Hindlimb muscle (tissue), 1 donor: ENCODE results near the gene UACA. TPM values are rescaled to one million over a fixed set of nuclear protein-coding genes. Genes with fewer than 3 reads are reported as not detected.
"Not testable (repeated sequence)": the region's sequence is repeated elsewhere in the genome, so short reads cannot be mapped to it uniquely, and the experiment has no call there.

Source experiments
- DNase-seq: peaks from one replicate; pipeline ENCODE4 v3.0.0-alpha.2; 2013
- polyA plus RNA-seq: library from polyadenylated mRNA; unstranded; fragments of 120-200 nt; gene quantifications from one replicate; pipeline ENCODE4 v1.2.1, GENCODE V29; 2013; ENCODE audit not compliant: insufficient read length

Gene UACA
- polyA plus RNA-seq, 1 donor = 127 TPM

DNA sequence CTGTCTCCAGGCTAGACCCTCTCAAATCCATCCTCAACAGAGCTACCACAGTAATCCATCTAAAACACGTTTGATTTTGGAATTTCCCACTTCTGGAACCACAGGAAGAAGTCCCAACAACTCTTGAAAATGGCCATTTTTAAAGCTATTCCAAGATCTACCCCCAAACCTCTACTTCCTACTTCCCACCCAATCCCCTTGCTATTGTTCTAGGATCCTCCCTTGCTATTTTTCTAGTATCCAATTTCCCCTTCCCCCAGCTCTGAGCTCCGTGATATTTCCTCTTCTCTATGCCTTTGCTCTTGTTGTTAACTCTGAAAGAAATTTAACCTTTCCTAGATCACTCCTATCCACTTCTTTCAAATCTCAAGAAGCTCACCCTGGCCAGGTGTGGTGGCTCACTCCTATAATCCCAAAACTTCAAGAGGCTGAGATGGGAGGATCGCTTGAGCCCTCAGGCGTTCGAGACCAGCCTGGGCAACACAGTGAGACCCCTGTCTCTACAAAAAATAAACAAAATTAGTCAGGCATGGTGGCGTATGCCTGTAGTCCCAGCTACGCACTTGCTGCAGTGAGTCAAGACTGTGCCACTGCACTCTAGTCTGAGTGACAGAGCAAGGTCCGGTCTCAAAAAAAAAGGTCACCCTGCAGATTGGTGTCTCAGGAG, 13.0 kb downstream of the UACA start:
- no peak for DNase-seq

DNA sequence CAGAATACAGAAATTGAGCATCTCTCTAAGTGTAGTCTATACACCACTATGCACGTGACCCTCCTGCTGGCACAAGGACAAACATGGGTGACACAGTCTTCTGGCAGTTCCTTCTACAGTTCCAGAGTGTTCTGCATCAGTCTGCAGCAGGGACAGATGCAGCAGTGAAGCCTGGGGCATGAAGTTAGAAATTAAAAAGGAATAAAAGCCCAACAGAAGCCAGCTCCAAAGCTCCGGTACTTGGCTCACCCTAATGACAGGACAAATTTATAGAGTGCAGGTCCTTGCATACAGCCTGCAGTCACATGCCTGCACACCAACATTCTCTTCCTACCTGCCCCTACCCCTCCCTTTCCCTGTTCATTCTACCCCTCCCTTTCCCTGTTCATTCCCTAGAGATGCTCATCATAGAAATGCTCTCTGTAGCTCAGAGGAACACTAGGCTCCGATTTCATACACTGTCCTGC, 15.0 kb downstream of the UACA start:
- DNase-seq = no peak

DNA sequence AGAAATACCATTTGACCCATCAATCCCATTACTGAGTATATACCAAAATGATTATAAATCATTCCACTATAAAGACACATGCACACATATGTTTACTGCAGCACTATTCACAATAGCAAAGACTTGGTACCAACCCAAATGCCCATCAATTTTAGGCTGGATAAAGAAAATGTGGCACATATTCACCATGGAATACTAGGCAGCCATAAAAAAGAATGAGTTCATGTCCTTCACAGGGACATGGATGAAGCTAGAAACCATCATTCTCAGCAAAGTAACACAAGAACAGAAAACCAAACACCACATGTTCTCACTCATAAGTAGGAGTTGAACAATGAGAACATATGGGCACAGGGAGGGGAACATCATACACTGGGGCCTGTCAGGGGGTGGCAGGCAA, 16.8 kb downstream of the UACA start:
- not testable (repeated sequence) for DNase-seq

- DNase-seq = no peak
Measured at GRCh38 chr15:70742928-70743327, 20.4 kb downstream of the UACA start.

GRCh38 chr15:70741677-70742293, 21.6 kb downstream of the UACA start:
- no peak for DNase-seq

DNA sequence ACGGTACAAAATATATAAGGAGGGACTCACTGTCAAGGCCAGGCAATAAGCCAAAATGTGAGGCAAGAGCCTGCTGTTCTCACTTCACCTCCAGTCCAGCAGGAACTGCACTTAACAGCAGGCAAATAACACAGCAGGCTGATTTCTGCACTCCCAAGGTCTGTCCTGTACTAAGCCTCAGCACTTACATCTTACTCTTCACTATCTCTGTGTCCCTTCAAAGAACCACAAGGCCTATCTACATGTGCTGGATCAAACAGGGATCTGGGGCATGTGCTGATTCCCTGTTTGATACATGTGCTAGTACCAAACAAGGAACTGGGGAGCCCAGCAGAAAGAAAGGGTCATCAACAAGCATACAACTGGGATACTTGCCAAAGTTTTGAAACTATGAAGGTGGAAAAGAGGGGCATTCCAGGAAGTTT, 22.2 kb downstream of the UACA start:
- peak; percentile 67 for DNase-seq

DNA sequence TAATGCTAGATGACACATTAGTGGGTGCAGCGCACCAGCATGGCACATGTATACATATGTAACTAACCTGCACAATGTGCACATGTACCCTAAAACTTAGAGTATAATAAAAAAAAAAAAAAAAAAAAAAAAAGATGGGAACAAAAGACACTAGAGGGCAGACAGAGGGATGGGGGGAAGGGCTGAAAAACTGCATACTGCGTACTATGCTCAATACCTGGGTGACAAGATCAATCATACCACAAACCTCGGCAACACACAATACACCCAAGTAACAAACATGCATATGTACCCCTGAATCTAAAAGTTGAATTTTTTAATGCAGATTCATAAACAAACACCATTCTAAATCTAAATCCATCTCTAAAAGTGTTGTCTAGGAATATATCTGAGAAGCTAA, 28.3 kb downstream of the UACA start:
- not testable (repeated sequence) for DNase-seq

GRCh38 chr15:70729164-70729563, 34.2 kb downstream of the UACA start:
- no peak for DNase-seq

GRCh38 chr15:70726753-70727152, 36.6 kb downstream of the UACA start:
- no peak for DNase-seq

- DNase-seq = no peak
Measured at GRCh38 chr15:70723927-70724326, 39.4 kb downstream of the UACA start.

GRCh38 chr15:70723122-70723422, 40.3 kb downstream of the UACA start:
- DNase-seq = no peak

GRCh38 chr15:70722266-70723121, 40.9 kb downstream of the UACA start:
- DNase-seq = peak; percentile 44

DNA sequence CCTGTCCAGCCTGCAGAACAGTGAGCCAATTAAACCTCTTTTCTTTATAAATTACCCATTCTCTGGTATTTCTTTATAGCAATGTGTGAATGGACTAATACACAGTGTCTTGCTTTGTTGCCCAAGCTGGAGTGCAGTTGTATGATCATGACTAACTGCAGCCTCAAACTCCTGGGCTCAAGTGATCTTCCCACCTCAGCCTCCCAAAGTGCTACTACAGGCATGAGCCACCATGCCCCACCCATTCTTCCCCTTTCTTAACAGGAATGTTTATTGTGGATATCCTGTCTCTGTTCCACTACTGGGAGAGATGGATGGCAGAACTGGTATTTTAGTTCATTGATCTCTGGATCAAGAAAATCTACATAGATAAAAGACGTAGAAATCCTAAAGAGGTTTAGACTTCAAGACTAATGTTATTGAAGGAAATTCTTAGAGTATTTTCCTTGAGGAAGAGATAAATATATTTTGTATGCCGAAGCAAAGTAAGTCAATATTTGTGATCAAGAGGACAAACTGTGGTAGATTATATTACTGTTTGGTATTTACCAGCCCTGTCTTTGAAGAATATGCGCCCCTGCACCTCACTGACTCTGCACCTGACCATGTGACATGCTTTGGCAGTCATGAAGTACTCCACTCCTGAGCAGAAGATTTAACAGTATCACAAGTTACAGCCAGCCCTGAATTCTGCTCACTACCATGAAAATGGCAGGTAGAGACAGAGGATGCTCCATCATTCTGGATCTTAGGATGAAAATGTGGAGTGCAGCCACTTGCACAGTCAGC, 42.9 kb downstream of the UACA start:
- no peak for DNase-seq

DNA sequence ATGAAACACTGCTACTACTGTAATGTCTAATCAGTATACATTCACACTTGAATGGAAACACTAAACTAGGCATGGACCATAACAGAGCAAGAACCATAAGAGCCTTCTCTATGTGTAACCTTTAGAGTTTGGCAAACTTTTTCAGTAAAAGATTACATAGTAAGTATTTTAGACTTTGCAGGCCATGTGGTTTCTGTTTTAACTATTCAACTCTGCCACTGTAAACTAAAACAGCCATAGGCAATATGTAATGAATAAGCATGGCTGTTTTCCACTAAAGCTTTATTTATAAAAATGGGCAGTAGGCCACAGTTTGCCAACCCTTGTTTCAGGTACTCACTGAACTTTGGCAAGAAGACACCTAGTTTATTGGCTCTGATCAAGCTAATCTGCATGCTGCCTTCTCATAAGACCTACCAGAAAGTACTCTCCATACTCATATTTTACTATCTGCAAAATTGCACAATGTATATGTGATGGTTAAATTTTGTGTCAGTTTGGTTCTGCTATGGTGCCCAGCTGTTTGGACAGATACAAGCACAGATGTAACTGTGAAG, 46.0 kb downstream of the UACA start:
- DNase-seq = no peak

GRCh38 chr15:70715840-70716485, 47.4 kb downstream of the UACA start:
- DNase-seq = no peak

- DNase-seq = no peak
Measured at GRCh38 chr15:70714565-70714964, 48.8 kb downstream of the UACA start.

DNA sequence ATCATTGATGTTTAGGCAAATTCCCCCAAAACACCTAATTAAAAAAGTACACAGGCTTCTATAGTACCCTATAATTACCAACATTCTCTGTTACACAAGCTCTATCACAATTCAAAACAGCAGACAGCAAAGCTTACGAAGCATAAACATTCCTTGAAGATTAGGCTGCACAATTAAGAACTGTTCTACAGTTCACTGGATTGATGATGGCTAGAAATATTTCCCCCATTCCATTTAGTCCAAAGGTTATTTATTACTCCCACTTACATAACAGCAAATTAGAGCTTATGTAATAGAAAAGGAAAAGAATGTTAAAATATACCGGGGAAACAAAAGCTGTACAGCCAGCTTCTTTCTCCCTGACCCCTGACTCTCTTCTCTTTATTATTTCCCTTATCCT, 49.3 kb downstream of the UACA start:
- DNase-seq = no peak

- no peak for DNase-seq
Measured at GRCh38 chr15:70712271-70712670, 51.1 kb downstream of the UACA start.

GRCh38 chr15:70710714-70711113, 52.6 kb downstream of the UACA start:
- DNase-seq = no peak

DNA sequence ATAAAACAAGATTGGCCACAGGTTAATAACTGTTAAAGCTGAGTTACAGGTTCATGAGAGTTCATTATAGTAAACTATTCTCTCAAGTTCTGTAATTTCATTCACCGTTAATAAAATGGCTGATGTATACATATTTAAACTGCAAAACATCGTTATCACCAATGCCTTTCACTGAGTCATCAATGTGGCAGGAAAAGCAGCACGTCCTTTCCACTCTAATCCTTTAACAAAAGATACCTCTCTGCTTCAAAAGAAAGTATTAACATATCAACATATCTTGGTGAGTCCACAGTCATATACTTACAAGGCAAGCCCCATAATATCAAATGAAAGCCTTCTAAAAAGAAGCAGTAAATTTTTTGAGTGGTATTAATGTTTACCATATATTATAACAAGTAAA, 54.5 kb downstream of the UACA start:
- DNase-seq = no peak

- no peak for DNase-seq
Measured at GRCh38 chr15:70707686-70708300, 55.6 kb downstream of the UACA start.

- DNase-seq = no peak
Measured at GRCh38 chr15:70704731-70705130, 58.6 kb downstream of the UACA start.
